HTERT RPE-1 (cell line): Measurements from ENCODE around the gene PNPLA7.
"Not testable (repeated sequence)": the region's sequence is repeated elsewhere in the genome, so short reads cannot be mapped to it uniquely, and the experiment has no call there.

Experiments
- in situ Hi-C: fragments of 300-500 bp; cut with MboI; formaldehyde crosslinking; loops from 4 replicates; pipeline ENCODE4 v1.14.3; 2020; ENCODE audit warnings: low sequenced_read_pairs

PNPLA7 gene

DNA sequence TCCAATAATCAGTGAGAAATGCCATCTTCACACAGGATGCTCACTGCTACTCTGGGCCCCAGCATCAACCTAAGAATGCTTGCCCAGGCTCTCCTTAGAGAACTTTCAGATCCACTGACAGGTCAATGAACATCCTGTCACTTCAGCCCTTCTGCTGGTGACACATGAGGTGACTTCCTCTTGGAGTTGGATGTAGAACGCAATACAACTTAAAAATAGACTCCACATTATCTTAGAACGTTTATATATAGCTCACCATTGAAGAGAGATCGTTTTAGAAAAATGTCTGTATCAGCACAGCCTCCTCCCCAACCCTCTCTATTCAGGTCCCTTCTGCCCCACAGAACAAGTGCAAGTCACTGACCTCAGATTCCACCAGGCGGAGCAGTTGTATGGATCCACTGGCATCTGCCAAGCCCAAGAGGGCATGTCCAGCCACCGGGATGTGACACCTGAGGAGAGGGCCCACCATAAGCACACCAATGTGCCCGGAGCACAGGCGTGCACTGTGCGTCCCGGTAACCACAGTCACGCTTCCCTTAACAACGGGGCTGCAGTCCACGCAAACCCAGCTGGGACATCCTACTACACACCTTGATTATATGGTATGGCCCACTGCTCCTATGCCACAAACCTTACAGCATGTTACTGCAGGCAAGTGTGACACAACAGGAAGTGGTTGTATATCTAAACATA is 25.7 kb upstream of the PNPLA7 start:
- in situ Hi-C loops: no loop called here

DNA sequence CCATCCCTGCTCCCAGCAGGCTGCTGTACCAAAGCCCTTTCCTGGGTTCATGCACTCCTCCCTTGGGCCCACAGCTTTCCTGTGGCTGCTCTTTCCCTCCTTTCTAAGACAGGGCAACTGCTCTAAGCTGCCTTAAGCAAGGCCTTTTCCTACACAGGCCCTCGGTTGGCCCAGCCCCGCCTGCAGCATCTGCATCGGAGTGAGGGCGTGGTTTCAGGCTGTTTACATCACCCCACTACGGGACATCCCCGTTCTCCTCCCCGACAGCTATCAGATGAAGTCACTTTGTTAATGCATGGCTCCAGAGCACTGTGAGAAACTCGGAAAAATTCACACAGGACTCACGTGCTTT is 25.1 kb upstream of the PNPLA7 start:
- in situ Hi-C loops: no loop called here

DNA sequence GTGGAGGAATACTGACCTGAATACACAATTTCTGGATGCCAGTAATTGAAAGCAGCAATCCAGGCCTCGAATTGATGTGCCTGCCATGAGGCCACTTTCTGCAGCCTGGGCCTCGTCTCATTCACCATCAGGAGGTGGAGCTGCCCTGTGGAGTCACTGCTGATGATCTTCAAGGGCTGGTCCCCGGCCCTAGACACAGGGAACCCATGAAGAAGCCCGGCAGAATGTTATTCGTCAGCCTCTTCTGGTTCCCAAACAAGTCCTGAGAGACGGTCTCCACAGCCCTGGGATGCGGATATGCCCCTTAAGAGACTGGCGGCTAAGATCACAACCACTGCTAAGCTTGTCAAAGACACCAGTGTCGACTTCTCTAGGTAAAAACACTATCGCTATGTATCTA is 24.0 kb upstream of the PNPLA7 start:
- in situ Hi-C loops: no loop called here

DNA sequence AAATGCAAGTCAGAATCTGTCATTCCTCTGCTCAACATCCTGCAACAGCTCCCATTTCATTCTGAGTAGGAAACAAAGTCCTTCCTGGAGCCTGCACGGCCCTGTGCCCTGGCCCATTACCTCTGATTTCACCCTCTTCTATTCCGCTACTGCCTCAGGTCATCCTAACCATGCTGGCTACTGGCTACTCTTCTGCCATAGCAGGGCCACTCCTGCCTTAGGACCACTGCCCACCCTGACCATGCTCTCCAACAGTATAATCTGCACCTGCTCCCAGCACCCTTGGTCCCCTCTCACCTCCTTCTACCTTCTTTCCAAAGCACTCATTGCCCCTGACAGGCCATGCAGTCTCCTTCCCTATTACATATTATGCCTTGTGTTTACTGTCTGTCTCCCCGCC is 20.4 kb upstream of the PNPLA7 start:
- in situ Hi-C loops: no loop called here

DNA sequence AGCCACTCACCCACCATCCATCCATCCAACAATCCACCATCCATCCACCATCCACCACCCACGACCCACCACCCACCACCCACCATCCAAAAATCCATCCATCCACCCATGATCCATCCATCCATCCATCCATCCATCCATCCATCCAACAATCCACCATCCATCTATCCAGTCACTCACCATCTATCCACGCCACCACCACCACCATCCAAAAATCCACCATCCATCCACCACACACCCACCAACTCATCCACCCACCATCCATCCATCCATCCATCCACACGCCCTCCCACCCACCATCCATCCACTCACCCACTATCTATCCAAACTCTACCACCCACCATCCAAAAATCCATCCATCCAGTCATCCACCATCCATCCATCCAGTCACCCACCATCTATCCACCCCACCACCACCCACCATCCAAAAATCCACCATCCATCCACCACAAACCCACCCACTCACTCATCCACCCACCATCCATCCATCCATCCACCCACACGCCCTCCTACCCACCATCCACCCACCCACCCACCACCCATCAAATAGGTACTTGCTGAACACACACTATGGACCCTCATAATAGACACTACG is 19.5 kb upstream of the PNPLA7 start:
- in situ Hi-C loops: no loop called here

DNA sequence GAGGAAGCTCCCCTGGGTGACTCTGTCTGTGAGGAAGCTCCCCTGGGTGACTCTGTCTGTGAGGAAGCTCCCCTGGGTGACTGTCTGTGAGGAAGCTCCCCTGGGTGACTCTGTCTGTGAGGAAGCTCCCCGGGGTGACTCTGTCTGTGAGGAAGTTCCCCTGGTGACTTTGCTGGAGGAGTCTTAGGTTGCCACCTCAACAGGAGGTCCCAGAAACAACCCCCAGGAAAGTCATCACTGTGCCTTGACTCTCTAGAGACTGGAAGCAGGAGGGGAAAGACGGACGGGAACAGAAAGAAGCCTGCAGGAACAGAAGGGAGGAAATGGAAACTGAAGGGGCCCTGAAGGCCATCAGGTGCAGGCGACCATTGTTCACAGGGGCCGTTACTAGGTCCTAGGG is 18.2 kb upstream of the PNPLA7 start:
- in situ Hi-C loops: not testable (repeated sequence)

DNA sequence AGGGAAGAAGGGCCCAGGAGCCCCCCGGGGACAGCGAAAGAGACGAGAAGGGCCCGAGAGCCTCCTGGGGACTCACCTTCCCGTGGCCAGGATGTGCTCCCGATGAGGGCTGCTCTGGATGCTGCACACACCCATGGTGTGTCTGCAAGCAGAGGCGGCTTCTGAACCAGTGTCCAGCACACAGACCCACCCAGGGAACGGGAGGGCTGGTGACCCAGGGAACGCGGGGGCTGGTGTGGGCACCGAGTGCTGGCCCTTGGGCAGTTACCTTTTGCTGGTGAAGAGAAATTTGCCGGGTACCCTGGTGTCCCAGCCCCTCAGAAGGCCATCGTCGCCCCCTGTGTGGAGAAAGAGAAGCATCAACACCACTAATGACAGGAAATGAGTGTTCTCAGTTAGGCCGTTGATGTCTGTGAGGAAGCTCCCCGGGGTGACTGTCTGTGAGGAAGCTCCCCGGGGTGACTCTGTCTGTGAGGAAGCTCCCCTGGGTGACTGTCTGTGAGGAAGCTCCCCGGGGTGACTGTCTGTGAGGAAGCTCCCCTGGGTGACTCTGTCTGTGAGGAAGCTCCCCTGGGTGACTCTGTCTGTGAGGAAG is 14.7 kb upstream of the PNPLA7 start:
- in situ Hi-C loops: no loop called here

DNA sequence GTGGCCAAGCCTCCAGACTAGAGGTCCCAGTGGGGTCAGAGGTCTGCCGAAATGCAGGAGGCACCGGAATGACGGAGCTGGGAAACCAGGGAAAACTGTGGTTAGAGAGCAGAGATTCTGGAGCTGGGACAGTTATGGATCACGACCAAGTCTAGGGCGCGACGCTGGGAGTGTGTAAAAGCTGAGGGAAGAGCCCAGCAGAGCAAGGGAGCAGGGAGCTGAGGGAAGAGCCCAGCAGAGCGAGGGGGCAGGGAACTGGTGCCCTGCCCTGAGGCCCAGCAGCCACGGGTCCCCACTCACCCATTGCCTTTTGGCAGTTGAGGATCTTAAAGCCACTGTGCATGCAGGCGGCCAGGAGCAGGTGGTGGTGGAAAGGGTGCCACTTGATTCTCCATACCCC is 13.9 kb upstream of the PNPLA7 start:
- in situ Hi-C loops: no loop called here

DNA sequence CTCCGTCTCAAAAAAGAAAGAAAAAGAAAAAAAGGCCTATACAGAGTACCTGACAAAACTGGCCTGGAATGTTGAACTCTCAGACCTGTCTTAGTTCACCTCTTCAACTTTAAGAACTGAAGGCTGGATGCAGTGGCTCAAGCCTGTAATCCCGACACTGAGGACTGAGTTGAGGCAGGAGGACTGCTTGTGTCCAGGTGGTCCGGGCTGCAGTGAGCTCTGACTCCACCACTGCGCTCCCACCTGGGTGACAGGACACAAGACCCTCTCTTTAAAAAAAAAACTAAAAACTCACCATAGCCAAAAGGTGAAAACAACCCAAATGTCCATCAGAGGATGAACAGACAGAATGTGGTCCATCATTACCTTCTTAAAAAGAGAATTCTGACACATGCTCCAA is 7.9 kb upstream of the PNPLA7 start:
- in situ Hi-C loops: no loop called here

DNA sequence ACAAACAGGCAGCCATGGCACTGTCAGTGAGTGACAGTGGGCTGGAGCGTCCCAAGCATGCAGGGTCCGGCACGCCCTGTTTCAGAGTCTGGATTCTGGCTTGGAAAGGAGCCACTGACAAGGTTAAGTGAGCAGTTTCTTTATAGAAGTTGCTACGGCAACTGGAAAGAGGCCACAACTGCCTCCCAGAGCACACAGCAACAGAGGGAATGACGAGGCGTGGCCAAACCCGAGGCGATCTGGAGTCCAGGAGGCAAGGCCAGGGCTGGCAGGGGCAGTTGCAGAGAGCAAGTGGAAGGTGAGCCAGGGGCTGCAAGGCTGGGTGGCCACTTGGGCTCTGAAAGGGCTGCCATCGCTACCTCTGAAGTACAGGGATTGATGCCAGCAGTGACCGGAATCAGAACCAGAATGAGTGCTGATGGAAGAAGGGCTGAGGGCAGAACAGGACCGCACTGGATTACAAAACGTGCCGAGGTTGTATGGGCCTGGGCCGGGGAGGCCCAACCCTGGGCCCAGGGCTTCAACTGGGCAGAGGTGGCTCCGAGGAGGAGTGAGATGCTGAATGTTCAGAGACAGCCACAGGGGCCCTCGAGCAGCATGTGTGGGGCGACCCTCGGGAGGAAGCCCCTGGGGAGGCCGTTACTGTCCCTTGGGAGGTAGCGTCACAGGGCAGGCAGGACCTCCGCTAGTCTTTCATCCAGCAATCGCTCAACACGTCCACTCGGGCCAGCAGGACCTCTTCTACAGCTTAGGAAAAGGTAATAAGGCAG is 6.1 kb upstream of the PNPLA7 start:
- in situ Hi-C loops: no loop called here

DNA sequence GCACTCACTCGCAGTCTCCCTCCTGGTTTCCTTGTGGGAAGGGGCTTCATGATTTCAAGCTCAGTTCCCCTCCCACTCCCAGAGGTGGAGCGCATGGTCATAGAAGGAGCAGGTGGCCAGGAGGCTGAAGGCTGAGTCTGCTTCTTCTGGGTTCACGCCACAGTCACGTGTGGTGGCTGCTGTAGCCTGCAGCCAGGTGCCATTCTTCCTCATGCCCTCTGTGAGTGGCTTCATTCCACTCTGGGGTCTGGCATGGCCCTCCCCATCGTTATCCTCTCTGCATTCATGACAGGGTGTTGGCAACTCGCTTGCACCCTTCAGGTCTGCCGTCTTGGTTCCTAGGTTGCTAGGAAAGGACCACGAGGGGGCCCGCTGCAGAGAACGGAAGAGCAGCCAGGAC is 5.0 kb upstream of the PNPLA7 start:
- in situ Hi-C loops: no loop called here

DNA sequence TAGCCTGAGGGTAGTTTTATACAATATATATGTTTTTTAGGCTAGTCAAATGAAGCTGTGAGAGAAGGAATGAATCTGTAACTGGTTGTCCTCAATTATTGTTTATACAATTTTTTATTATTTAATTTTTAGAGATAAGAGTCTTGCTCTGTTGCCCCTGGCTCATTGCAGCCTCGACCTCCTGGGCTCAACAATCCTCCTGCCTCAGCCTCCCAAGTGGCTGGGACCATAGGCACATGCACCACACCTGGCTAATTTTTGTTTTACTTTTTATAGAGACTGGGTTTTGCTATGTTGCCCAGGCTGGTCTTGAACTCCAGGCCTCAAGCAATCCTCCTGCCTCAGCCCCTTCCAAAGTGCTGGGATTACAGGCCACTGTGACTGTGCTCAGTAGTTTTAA is 4.1 kb upstream of the PNPLA7 start:
- in situ Hi-C loops: no loop called here

DNA sequence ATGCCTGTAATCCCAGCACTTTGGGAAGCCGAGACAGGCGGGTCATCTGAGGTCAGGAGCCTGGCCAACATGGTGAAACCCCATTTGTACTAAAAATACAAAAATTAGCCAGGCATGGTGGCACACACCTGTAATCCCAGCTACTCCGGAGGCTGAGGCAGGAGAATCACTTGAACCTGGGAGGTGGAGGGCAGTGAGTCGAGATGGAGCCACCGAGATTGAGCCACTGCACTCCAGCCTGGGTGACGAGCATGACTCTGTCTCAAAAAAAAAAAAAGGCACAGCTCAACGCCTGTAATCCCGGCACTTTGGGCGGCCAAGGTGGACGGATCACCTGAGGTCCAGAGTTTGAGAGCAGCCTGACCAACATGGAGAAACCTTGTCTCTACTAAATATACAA is 3.5 kb upstream of the PNPLA7 start:
- in situ Hi-C loops: not testable (repeated sequence)

DNA sequence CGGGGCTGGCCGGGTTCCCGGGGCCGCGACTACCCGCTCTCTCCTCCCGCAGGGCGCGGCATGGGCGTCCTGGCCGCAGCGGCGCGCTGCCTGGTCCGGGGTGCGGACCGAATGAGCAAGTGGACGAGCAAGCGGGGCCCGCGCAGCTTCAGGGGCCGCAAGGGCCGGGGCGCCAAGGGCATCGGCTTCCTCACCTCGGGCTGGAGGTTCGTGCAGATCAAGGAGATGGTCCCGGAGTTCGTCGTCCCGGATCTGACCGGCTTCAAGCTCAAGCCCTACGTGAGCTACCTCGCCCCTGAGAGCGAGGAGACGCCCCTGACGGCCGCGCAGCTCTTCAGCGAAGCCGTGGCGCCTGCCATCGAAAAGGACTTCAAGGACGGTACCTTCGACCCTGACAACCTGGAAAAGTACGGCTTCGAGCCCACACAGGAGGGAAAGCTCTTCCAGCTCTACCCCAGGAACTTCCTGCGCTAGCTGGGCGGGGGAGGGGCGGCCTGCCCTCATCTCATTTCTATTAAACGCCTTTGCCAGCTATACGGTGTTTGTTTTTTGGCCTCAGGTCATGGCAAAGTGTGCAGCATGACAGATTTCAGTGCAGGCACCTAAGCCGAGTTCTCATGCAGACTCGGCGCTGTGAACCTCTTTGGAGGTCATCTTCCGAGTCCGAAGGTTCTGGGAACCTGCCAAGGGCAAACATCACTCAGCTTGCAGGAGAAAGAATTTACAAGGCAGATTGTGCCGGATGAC is 2.0 kb upstream of the PNPLA7 start:
- in situ Hi-C loops: no loop called here

DNA sequence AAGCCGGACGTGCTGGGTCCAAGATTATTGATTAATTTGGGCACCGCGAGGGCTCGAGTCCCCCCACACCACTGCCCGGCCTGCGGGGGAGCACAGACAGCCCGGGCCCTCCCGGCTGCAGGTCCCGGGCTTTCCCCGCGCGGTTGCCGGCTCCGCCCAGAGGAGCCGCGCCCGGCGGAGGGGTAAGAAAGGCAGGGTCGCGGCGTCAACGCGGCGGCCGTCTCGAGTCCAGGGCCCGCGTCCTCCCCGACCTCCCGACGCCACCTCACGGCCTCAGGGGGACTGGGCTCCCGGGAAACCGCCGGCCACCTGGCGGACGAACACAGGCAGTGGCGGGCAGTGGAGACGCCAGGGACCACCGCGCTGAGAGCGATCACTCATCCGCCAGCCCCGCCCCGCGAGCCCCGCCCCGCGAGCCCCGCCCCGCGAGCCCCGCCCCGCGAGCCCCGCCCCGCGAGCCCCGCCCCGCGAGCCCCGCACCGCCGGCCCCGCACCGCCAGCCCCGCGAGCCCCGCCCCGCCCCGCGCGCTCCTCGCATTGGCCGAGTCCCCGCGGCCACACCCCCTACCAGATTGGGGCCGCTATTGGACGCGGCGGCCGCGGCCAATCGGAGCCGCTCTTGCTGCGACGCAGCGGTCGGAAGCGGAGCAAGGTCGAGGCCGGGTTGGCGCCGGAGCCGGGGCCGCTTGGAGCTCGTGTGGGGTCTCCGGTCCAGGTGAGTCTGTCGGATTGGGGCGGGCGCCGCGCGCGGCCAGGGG is 1.2 kb upstream of the PNPLA7 start, which contains the start of gene MRPL41:
Gene MRPL41 (plus strand): TSS at position 616 of the 758 bp plus-strand sequence. CDS start 203 bp downstream, outside the sequence.
- in situ Hi-C loops: no loop called here

DNA sequence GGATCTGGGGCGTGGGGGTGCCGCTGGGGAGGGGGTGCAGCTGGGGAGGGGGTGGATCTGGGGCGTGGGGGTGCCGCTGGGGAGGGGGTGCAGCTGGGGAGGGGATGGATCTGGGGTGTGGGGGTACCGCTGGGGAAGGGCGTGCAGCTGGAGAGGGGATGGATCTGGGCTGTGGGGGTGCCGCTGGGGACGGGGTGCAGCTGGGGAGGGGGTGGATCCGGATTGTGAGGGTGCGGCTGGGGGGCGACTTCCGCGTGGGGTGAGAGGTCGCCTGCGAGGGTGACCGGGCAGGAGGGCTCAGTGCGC is 709 bp upstream of the PNPLA7 start:
- in situ Hi-C loops: not testable (repeated sequence)

DNA sequence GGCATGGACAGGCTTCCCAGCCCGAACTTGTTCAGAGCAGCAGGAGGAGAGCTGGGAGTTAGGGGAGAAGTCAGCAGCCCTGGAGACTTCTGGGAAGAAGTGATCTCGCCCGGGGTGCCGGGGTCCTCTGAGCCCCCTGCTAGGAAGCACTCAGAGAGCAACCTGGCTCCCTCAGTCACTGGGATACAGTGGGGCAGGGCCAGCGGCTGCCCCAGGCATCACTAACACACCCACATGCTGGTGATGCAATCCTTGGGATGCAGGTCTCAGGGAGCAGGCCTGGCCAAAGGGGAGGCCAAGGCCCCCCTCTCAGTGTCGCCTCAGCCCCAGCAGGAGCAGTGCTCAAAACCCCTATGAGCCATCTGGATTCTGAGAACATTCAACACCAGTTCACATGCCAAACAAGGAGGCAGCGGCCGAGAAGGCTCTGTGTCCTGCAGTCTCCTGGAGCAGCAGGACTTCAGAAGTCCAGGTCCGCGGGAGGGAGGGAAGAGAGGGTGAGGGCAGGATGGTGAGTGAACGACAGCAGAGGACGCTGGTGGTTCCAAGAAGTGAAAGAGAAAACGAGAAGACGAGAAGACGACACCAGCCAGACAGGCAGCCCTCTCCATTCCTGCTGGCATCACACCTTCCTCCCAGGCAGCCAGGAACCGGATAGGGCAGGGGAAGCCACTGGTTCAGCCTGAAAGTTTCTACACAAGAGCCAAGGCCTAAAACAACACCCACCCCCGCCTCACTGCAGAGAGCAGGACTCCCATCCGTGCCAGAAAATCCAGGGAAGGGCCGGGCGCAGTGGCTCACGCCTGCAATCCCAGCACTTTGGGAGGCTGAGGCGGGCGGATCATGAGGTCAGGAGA is 2.3 kb downstream of the PNPLA7 start:
- in situ Hi-C loops: no loop called here

DNA sequence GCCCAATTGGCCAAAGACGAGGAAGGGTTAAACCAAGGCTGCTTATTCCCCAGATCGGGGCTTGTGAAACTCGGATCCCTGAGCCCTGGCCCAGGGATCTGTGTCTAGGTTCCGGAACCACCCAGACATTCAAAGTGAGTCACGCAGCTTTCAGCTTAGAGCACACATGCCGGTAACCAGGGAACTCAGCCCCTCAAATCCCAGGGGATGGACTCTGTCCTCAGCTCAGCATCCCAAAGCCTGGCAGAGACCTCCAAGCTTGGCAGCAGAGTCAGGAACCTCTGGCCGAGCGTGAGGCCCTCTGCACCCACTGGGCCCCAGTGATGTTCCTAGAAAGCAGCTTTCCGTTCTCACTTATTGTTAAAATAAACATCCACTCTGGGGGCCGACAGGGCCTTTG is 5.1 kb downstream of the PNPLA7 start:
- in situ Hi-C loops: no loop called here

DNA sequence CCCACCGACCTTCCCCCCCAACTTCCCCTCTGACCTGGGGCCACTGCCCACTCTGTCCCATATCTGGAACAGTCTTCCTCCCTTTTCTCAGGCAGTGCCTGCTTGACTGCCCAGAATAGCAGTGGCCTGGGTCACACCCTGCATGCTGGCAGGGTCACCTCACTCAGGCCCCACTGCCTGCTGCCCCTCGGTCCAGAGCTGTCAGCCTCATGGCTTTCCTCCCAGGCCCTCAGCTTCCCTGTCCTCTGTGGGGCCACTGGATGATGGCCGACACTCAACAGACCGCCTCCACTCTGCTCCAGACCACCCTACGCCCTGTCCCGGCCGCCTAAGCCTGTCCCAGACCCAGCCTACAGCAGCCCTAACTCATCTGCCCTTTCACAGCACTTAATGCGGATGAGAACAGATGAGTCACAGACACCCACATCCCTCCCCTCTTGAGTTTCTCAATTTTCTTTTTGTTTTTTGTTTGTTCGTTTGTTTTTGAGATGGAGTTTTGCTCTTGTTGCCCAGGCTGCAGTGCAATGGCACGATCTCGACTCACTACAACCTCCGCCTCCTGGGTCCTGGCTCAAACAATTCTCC is 5.9 kb downstream of the PNPLA7 start:
- in situ Hi-C loops: no loop called here
